Measurements from ENCODE around the gene RGL2. TPM values are rescaled to one million over a fixed set of nuclear protein-coding genes. Genes with fewer than 3 reads are reported as not detected.
A peak's percentile ranks its signal among the peaks of the same experiment; 100 is the strongest.
"Not testable (repeated sequence)": the region's sequence is repeated elsewhere in the genome, so short reads cannot be mapped to it uniquely, and the experiment has no call there.

RGL2 gene
- total and polyA plus RNA-seq, 12 donors, result 36.4 to 224 (median 85.4) TPM

DNA sequence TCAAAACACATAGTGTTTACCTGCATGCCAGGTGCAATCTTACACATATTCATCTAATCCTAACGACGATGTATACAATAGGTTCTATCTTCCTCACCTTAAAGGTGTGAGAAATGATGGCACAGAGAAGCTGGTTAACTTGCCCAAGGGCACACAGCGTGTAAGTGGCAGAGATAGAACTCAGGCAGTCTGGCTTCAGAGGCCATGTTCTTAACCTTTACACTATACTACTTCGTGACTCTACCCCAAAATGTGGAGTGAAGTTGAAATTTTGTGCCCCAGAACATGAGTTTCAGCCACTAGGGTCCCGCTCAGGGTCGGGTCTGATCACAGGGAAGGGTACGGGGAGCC lies 27.6 kb downstream of the RGL2 start:
- Histone ChIP-seq H3K9me3 (replicated peaks in 1 of 3) (no peaks in the 10 kb centered on the region), H3K27me3 (no peaks in the 10 kb centered on the region), H3K4me1 (replicated peaks in 1 of 2) (peaks cover 18 to 51% of the 10 kb centered on the region in 2 donors), H3K4me3 (peak overlapping the region; percentile 52 to 94 (median 85)), H3K27ac (peak overlapping the region; percentile 75 to 98 (median 92)), H3K36me3 (replicated peaks in 1 of 2) (peaks cover 0 to 62% of the 10 kb centered on the region in 2 donors)
- TF ChIP-seq POLR2A (IDR thresholded peaks at IDR 0.05), result no peak
- TF ChIP-seq, protein P1, sequence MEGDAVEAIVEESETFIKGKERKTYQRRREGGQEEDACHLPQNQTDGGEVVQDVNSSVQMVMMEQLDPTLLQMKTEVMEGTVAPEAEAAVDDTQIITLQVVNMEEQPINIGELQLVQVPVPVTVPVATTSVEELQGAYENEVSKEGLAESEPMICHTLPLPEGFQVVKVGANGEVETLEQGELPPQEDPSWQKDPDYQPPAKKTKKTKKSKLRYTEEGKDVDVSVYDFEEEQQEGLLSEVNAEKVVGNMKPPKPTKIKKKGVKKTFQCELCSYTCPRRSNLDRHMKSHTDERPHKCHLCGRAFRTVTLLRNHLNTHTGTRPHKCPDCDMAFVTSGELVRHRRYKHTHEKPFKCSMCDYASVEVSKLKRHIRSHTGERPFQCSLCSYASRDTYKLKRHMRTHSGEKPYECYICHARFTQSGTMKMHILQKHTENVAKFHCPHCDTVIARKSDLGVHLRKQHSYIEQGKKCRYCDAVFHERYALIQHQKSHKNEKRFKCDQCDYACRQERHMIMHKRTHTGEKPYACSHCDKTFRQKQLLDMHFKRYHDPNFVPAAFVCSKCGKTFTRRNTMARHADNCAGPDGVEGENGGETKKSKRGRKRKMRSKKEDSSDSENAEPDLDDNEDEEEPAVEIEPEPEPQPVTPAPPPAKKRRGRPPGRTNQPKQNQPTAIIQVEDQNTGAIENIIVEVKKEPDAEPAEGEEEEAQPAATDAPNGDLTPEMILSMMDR (IDR thresholded peaks at IDR 0.05), result peak in 1 of 6 experiments; percentile 9
- intact Hi-C loops (cut with DNase I), result no loop called here
- no peak for DNase-seq
- 2 to 6% (median 2%) methylated on average over 7 of the region's 7 CpGs for WGBS, 4 donors

DNA sequence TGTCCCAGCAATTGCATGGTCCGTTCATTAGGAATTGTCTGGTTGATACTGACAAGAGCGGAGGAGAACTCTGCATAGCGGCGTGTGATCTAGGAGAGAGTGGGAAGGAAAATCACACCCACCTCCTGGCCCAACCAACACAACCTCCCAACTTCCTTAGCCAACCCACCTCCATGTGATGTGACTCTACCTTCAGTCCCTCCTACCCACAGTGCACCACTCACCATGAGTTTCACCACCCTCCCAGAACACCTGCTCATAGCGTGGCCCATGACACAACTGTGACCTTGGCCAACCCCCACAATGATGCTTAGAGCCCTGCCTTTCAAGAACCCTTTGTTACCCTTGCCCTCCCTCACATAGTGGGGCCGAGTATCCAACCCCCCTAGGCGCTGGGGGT lies 34.7 kb downstream of the RGL2 start:
- no peaks in the 10 kb centered on the region for H3K27me3 ChIP-seq
- no peak overlapping the region for H3K4me3 ChIP-seq
- H3K27ac ChIP-seq, result no peak overlapping the region
- peaks cover 0 to 68% of the 10 kb centered on the region in 2 donors for H3K36me3 ChIP-seq (replicated peaks in 1 of 2)
- DNase-seq, result no peak
- H3K4me1 ChIP-seq (replicated peaks in 1 of 2), result peaks cover 5 to 8% of the 10 kb centered on the region in 2 donors
- 87 to 94% (median 90%) methylated on average over 7 of the region's 7 CpGs for WGBS, 4 donors
- H3K9me3 ChIP-seq (replicated peaks in 1 of 3), result no peaks in the 10 kb centered on the region
- intact Hi-C loops (cut with DNase I), result no loop called here
- no peak for TF ChIP-seq POLR2A (IDR thresholded peaks at IDR 0.05)
- TF ChIP-seq, protein P1 (IDR thresholded peaks at IDR 0.05), result no peak

DNA sequence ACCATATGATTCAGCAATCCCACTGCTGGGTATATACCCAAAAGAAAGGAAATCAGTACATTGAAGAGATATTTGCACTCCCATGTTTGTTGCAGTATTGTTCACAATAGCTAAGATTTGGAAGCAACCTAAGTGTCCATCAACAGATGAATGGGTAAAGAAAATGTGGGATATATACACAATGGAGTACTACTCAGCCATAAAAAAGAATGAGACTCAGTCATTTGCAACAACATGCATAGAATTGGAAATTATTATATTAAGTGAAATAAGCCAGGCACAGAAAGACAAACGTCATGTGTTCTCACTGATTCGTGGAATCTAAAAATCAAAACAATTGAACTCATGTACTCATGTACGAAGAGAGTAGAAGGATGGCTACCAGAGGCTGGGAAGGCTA lies 36.3 kb downstream of the RGL2 start:
- H3K4me1 ChIP-seq (replicated peaks in 1 of 2); H3K9me3 ChIP-seq (replicated peaks in 1 of 3); H3K4me3 ChIP-seq; DNase-seq; H3K27me3 ChIP-seq; H3K27ac ChIP-seq; intact Hi-C loops (cut with DNase I): not testable (repeated sequence)
- WGBS, 4 donors, result 89 to 97% (median 94%) methylated on average over 3 of the region's 3 CpGs
- H3K36me3 ChIP-seq (replicated peaks in 1 of 2), result peaks cover 0 to 56% of the 10 kb centered on the region in 2 donors

DNA sequence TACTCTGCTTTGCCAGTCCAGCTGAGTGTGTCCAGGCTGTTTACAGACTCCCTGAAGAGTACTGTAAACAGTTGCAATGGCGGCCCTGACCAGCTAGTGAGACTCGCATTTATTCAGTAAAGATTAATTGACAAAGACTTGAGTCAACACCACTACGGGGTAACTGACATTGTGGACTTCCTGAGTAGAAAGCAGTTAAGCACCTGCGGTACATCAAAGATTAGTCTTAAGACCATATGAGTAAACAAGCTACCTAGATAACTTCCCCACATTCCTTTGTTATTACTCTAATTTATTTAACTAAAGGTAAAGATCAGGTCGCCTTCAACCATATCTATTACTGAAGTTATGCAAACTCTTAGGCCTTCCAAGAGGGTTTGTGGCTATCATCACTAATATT lies 39.7 kb downstream of the RGL2 start:
- no peaks in the 10 kb centered on the region for H3K27me3 ChIP-seq
- peaks cover 0 to 24% of the 10 kb centered on the region in 2 donors for H3K36me3 ChIP-seq (replicated peaks in 1 of 2)
- intact Hi-C loops (cut with DNase I), result no loop called here
- 91 to 100% (median 96%) methylated on average over 5 of the region's 5 CpGs for WGBS, 4 donors
- no peak overlapping the region for H3K27ac ChIP-seq
- no peak overlapping the region for H3K4me3 ChIP-seq
- no peak for DNase-seq
- H3K9me3 ChIP-seq (replicated peaks in 1 of 3), result no peaks in the 10 kb centered on the region
- peaks cover 5 to 8% of the 10 kb centered on the region in 2 donors for H3K4me1 ChIP-seq (replicated peaks in 1 of 2)
- TF ChIP-seq POLR2A (IDR thresholded peaks at IDR 0.05), result no peak
- TF ChIP-seq, protein P1 (IDR thresholded peaks at IDR 0.05), result no peak

DNA sequence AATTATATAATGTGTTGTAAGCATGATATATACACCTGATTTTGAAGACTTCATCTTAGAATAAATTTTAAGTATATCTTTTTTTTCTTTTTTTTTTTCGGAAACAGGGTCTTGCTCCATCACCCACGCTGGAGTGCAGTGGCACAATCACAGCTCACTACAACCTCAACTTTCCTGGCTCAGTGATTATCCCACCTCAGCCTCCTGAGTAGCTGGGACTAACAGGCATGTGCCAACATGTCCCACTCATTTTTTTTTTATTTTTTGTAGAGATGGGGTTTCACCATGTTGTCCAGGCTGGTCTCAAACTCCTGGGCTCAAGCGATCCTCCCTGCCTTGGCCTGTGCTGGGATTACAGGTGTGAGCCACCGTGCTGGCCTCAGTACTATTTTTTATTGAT lies 44.2 kb downstream of the RGL2 start:
- Histone ChIP-seq H3K27me3 (no peaks in the 10 kb centered on the region), H3K4me1 (replicated peaks in 1 of 2) (peaks cover 11 to 12% of the 10 kb centered on the region in 2 donors), H3K9me3 (replicated peaks in 1 of 3) (no peaks in the 10 kb centered on the region), H3K27ac (no peak overlapping the region), H3K4me3 (no peak overlapping the region), H3K36me3 (replicated peaks in 1 of 2) (peaks cover 0 to 4% of the 10 kb centered on the region in 2 donors)
- WGBS, 4 donors, result 91 to 97% (median 96%) methylated on average over 4 of the region's 4 CpGs
- intact Hi-C loops (cut with DNase I), result no loop called here
- no peak for DNase-seq
- TF ChIP-seq, protein P1 (IDR thresholded peaks at IDR 0.05), result no peak
- TF ChIP-seq POLR2A (IDR thresholded peaks at IDR 0.05), result no peak
